GM21515 (cell line): ENCODE data around the gene TUBA1C.
"Not testable (repeated sequence)": the region's sequence is repeated elsewhere in the genome, so short reads cannot be mapped to it uniquely, and the experiment has no call there.

Source experiments
- ATAC-seq: cut with Tn5 transposase; IDR thresholded peaks from one replicate; pipeline ENCODE4 v1.9.1; 2021; ENCODE audit not compliant: unreplicated experiment

TUBA1C gene

DNA sequence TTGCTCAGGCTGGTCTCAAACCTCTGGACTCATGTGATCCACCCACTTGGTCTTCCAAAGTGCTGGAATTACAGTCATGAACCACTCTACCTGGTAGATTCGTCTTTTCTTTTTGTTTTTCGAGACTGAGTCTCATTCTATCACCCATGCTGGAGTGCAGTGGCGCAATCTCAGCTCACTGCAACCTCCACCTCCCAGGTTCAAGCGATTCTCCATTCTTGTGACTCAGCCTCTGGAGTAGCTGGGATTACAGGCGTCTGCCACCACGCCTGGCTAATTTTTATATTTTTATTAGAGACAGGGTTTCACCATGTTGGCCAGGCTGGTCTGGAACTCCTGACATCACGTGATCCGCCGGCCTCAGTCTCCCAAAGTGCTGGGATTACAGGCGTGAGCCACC is 9.4 kb upstream of the TUBA1C start:
- ATAC-seq: not testable (repeated sequence)

- no peak for ATAC-seq
These were observed 8.8 kb upstream of the TUBA1C start for GRCh38 chr12:49255857-49256637.

- ATAC-seq: not testable (repeated sequence)
These were observed 7.2 kb upstream of the TUBA1C start for GRCh38 chr12:49257508-49258184.

GRCh38 chr12:49259452-49259851 is 5.4 kb upstream of the TUBA1C start:
- ATAC-seq: no peak

- ATAC-seq: no peak
These were observed 4.7 kb upstream of the TUBA1C start for GRCh38 chr12:49260166-49260565.

GRCh38 chr12:49260571-49261363 is 4.1 kb upstream of the TUBA1C start:
- ATAC-seq: no peak

DNA sequence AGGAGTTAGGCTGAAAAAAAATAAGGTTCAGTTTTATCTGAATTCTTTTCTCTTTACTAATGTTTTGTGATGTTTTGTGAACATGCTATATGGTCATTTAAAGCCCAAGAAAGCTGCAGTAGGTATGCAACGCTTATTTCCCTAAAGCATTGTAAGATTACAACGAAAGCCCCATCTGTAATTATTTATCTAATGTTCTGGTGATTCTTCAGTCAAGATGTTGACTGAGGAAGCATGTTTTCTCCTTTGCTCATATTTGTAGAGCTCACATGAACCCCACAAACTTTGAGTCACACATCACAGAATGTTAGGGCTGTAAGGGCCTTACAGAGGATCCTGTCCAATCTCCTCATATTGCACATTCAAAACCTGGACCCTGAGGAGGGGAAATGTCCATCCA is 3.2 kb upstream of the TUBA1C start:
- no peak for ATAC-seq

DNA sequence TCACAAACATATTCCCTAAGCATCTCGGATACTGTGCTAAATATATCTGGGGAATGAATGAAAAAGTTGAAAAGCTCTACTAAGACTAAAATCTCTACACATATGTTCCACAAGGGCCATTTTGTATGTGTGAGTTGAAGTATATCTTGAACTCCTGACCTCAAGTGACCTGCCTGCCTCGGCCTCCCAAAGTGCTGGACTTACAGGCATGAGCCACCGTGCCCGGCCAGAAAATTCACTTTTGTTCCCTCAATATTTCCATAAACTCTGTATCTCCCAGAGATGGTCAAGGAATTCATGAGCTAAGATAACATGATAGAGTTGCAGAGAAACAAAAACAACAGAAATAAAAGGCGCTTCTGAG is 1.5 kb upstream of the TUBA1C start:
- ATAC-seq: no peak

GRCh38 chr12:49264466-49264872 is 413 bp upstream of the TUBA1C start:
- peak; percentile 17 for ATAC-seq

DNA sequence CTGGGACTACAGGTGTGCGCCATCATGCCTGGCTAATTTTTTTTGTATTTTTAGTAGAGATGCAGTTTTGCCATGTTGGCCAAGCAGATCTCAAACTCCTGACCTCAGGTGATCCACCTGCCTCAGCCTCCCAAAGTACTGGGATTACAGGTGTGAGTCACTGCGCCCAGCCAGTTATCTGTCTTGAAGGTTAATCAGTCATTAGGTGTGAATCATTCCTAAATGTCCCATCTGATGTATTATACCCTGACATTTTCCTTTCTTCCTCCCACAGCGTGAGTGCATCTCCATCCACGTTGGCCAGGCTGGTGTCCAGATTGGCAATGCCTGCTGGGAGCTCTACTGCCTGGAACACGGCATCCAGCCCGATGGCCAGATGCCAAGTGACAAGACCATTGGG is 4.3 kb downstream of the TUBA1C start:
- not testable (repeated sequence) for ATAC-seq

GRCh38 chr12:49272790-49273725 is 8.2 kb downstream of the TUBA1C start:
- no peak for ATAC-seq

- no peak for ATAC-seq
These were observed 9.0 kb downstream of the TUBA1C start for GRCh38 chr12:49273726-49274395.

DNA sequence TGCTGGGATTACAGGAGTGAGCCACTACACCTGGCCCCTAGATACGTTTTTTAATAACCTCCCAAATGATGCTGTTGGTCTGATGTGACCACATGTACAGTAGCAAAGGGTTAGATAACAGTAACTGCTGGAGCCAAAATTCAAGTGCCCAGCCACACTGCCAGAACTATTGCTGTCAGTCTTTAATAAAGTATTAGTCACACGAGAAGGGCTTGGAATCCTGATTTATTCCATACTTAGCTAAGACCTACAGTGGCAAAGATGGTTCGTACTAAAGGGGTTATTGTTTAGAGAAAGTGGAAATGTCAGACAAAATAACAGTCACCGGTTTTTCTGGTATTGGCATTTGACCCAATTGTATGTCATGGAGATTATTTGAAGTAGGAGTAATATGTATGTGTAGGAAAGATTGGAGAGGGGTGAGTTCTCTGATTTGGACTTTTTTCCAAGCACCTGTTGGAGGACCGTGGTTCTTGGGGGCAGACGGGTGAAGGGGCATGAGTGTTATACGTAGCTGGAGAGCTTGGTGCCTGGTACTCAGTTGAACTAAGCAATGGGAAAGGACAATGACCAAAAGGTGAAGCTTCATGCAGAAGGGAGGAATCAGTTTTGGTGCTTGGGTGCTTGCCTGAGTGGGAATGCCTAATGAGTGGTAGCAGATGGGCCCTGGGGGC is 9.7 kb downstream of the TUBA1C start:
- ATAC-seq: no peak

GRCh38 chr12:49276304-49277290 is 11.7 kb downstream of the TUBA1C start:
- ATAC-seq: no peak

- ATAC-seq: no peak
These were observed 12.6 kb downstream of the TUBA1C start for GRCh38 chr12:49277466-49277865.

DNA sequence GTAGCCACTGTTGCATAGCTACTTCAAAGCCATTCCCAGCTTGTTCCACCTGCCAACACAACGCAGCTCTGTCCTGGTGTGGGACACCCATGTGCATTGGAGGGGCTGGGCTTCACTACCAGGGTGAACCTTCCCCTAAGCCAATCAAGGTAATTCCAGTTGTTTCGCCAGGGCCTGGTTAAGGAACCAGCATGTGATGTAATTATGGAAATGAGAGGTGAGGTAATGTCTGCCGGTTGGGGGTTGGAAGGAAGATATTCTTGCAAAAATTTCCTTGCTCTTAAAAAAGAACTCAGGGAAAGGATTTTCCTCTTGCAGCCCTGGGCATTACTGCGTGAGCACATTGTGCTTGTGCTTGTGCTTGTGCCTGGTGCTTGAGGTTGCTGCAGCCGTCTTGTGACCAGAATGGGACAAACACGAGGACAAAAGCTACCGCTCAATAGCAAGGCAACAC is 14.9 kb downstream of the TUBA1C start:
- no peak for ATAC-seq

DNA sequence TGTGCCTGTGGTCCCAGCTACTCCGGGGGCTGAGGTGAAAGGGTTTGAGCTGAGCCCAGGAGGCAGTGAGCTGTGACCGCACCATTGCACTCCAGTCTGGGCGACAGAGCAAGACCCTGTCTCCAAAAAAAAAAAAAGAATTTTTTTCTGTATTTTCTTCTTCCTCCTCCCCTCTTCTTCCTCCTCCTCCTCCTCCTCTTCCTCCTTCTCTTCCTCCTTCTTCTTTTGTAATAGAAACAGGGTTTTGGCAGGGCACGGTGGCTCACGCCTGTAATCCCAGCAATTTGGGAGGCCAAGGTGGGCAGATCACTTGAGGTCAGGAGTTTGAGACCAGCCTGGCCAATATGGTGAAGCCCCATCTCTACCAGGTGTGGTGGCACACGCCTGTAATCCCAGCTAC is 15.7 kb downstream of the TUBA1C start:
- ATAC-seq: not testable (repeated sequence)

DNA sequence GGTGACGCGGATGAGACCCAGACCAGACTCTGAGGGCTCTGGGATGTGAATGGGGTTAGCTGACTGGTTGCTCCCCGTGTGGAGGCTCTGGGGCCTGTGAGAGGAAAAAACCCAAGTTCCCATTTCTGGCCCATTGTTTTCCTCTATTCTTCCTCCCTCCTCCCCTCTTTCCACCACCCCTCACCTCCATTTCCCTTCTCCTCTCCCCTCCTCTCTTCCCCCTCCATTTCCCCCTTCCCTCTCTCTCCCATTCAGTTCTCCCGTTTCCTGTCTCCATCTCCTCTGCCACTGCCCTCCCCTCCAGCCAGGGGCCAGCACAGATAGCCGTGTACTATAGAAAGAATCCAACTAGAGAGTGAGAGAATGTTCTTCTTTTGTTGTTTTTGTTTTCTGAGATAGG is 17.4 kb downstream of the TUBA1C start:
- ATAC-seq: no peak
